H1 (cell line): Measurements from ENCODE around the gene BRMS1. TPM values are rescaled to one million over a fixed set of nuclear protein-coding genes. Genes with fewer than 3 reads are reported as not detected.
A peak's percentile ranks its signal among the peaks of the same experiment; 100 is the strongest.

Experiments
- ASH2L ChIP-seq: fragments of 200-600, 300-600 bp; sonication (generic); IDR thresholded peaks from one replicate; pipeline ENCODE4 v1.7.1; 2017; ENCODE audit warnings: low read length
- CHD7 ChIP-seq: fragments of 300-600 bp; sonication (generic); IDR thresholded peaks from 2 replicates; pipeline ENCODE4 v1.7.1; 2012; ENCODE audit warnings: low read length, moderate library complexity, mild to moderate bottlenecking, inconsistent platforms; ENCODE audit not compliant: insufficient replicate concordance
- GABPA ChIP-seq: IDR thresholded peaks from 2 replicates; pipeline ENCODE4 v1.6.1; 2011; ENCODE audit warnings: mild to moderate bottlenecking, low read length, moderate library complexity, borderline replicate concordance; ENCODE audit not compliant: insufficient read depth
- POLR2A ChIP-seq, 2 experiments: IDR thresholded peaks; 1 replicate in 1 of 2; 2 replicates in 1 of 2; pipeline ENCODE4 v1.6.1; 2011; ENCODE audit warnings: low read depth in 2 of 2, low read length in 2 of 2, mild to moderate bottlenecking in 2 of 2; ENCODE audit errors: control extremely low read depth in 1 of 2
- POLR2AphosphoS5 ChIP-seq: IDR thresholded peaks from 2 replicates; pipeline ENCODE4 v1.6.1; 2011; ENCODE audit warnings: low read depth, low read length
- SRF ChIP-seq: IDR thresholded peaks from 2 replicates; pipeline ENCODE4 v1.6.1; 2011; ENCODE audit warnings: mild to moderate bottlenecking, low read depth, low read length, moderate library complexity
- polyA plus RNA-seq, 7 experiments: library from polyadenylated mRNA; depleted of rRNA in 3 of 7; stranded (reverse) in 5 of 7; unstranded in 2 of 7; fragments of >200 nt in 5 of 7; fragments of 200-250 nt in 2 of 7; gene quantifications; 1 replicate in 5 of 7; 2 replicates in 1 of 7; 4 replicates in 1 of 7; pipeline versions ENCODE4 v1.2.1 to v1.2.3, GENCODE V29; 2011 to 2013; ENCODE audit warnings: missing spikeins in 2 of 7, mixed read lengths in 2 of 7
- total RNA-seq: library from RNA; stranded (reverse); fragmentation: NEBNext Ultra II Directional; extraction: Animal tissue kit (Norgen Biotek cat#: 25700); gene quantifications from 2 replicates; pipeline ENCODE4 v1.2.1, GENCODE V29; 2021

BRMS1 gene
- total and polyA plus RNA-seq, 2 of the 8 experiments (the other 6 are each of a cell fraction or from before 2014, with no cell fraction given): 39.2 to 46.1 TPM

GRCh38 chr11:66359662-66360087 lies 14.8 kb upstream of the BRMS1 start (continued):
- TF ChIP-seq ASH2L: no peak
- TF ChIP-seq SRF: no peak
- TF ChIP-seq CHD7: no peak
- TF ChIP-seq GABPA: no peak
- TF ChIP-seq POLR2AphosphoS5: peak; percentile 84
- peak in 1 of 2 experiments; percentile 72; a peak in 1 of 3 replicates for TF ChIP-seq POLR2A (IDR thresholded peaks at IDR 0.05; ENCODE audit: control extremely low read depth in 1 of 2, low read depth in 2 of 2, low read length in 2 of 2)
